ENCODE measurements around the gene FRMD4A.

DNA sequence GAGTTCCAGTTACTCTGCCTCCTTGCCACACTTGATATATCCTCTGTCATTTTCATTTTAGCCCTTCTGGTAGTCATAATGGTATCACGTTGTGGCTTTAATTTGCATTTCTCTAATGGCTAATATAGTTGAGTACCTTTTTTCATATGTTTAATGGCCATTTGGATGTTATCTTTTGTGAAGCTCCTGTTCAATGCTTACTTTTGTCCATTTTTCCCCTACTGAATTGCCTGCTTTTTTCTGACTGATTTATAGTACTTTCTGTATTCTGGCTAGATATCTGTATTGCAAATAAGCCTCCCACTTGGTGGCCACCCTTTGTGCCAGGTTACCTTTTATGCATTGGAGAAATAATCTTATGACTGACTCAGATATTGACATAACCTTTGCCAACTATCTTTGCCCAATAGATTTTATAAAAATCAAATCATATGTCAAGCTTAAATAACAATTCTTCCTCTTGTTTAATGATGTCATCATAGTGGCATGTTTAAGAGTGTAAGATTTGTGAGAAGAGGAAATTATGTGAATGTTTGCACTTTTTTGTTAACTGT, 693.3 kb downstream of the FRMD4A start:
- TF ChIP-seq TAF1 (IDR thresholded peaks at IDR 0.05; ENCODE audit: low read depth) (no peak), RAD21 (IDR thresholded peaks at IDR 0.05; ENCODE audit: low read depth) (no peak), EGR1 (IDR thresholded peaks at IDR 0.05) (no peak)

Measured in Ishikawa (cell line).